HepG2 (cell line): ENCODE data around the gene UTS2R. TPM values are rescaled to one million over a fixed set of nuclear protein-coding genes. Genes with fewer than 3 reads are reported as not detected.

Source experiments
- ARHGAP35 ChIP-seq: sonication (generic); formaldehyde crosslinking; IDR thresholded peaks from 2 replicates; pipeline ENCODE4 v1.9.0; 2022; ENCODE audit warnings: mild to moderate bottlenecking, inconsistent platforms, moderate library complexity, missing genetic modification reagents, borderline replicate concordance
- CBX2 ChIP-seq, 2 experiments: fragments of 200-600 bp in 1 of 2; sonication (generic); formaldehyde crosslinking in 1 of 2; IDR thresholded peaks; 2 replicates each; pipeline versions ENCODE4 v1.7.0 to v1.8.1; 2018 to 2022; ENCODE audit warnings: low read depth in 2 of 2, low read length in 1 of 2, mild to moderate bottlenecking in 1 of 2, missing genetic modification reagents in 1 of 2
- EED ChIP-seq: sonication (generic); formaldehyde crosslinking; IDR thresholded peaks from 2 replicates; pipeline ENCODE4 v1.5.0; 2020; ENCODE audit warnings: mild to moderate bottlenecking, missing genetic modification reagents
- ELF1 ChIP-seq: sonication (generic); formaldehyde crosslinking; IDR thresholded peaks from 2 replicates; pipeline ENCODE4 v1.4.0; 2020; ENCODE audit warnings: missing genetic modification reagents
- FOXA1 ChIP-seq, 2 experiments: fragments of 450-650 bp in 1 of 2; sonication (generic) in 1 of 2; formaldehyde crosslinking in 1 of 2; IDR thresholded peaks; 2 replicates each; pipeline versions ENCODE4 v1.4.0 to v1.6.1; 2016 to 2020; ENCODE audit warnings: missing genetic modification reagents in 1 of 2
- HIVEP1 ChIP-seq: sonication (generic); formaldehyde crosslinking; IDR thresholded peaks from 2 replicates; pipeline ENCODE4 v1.4.0; 2020; ENCODE audit warnings: mild to moderate bottlenecking, missing genetic modification reagents
- HNF1B ChIP-seq: sonication (generic); formaldehyde crosslinking; IDR thresholded peaks from 2 replicates; pipeline ENCODE4 v1.5.1; 2020; ENCODE audit warnings: mild to moderate bottlenecking, moderate library complexity, missing genetic modification reagents
- HOXA3 ChIP-seq: sonication (generic); formaldehyde crosslinking; IDR thresholded peaks from 2 replicates; pipeline ENCODE4 v1.5.0; 2020; ENCODE audit warnings: missing genetic modification reagents
- MAFK ChIP-seq, 2 experiments: IDR thresholded peaks in 1 of 2; conservative IDR thresholded peaks in 1 of 2; 2 replicates each; pipeline ENCODE4 v1.6.1; 2011; ENCODE audit warnings: improper control_type of control experiment in 2 of 2, low read length in 2 of 2
- MAX ChIP-seq: IDR thresholded peaks from 2 replicates; pipeline ENCODE4 v1.6.1; 2012; ENCODE audit warnings: inconsistent platforms
- RXRA ChIP-seq: sonication (generic); formaldehyde crosslinking; IDR thresholded peaks from 2 replicates; pipeline ENCODE4 v1.5.1; 2020; ENCODE audit warnings: missing genetic modification reagents
- SALL1 ChIP-seq: sonication (generic); formaldehyde crosslinking; IDR thresholded peaks from 2 replicates; pipeline ENCODE4 v1.8.0; 2022; ENCODE audit warnings: mild to moderate bottlenecking, missing genetic modification reagents
- TBX2 ChIP-seq: sonication (generic); formaldehyde crosslinking; IDR thresholded peaks from 2 replicates; pipeline ENCODE4 v1.5.0; 2020; ENCODE audit warnings: missing genetic modification reagents, mild to moderate bottlenecking, borderline replicate concordance
- ZBTB38 ChIP-seq: sonication (generic); formaldehyde crosslinking; IDR thresholded peaks from 2 replicates; pipeline ENCODE4 v1.5.1; 2020; ENCODE audit warnings: mild to moderate bottlenecking, missing genetic modification reagents
- ZHX1 ChIP-seq: sonication (generic); formaldehyde crosslinking; IDR thresholded peaks from 2 replicates; pipeline ENCODE4 v1.8.1; 2022; ENCODE audit warnings: low read depth, mild to moderate bottlenecking, missing genetic modification reagents
- ZNF501 ChIP-seq: sonication (generic); formaldehyde crosslinking; IDR thresholded peaks from 2 replicates; pipeline ENCODE4 v1.5.1; 2020; ENCODE audit warnings: mild to moderate bottlenecking, moderate library complexity, missing genetic modification reagents
- ZNF589 ChIP-seq: sonication (generic); formaldehyde crosslinking; conservative IDR thresholded peaks from 2 replicates; pipeline ENCODE4 v1.8.0; 2022; ENCODE audit warnings: mild to moderate bottlenecking, moderate library complexity, missing genetic modification reagents
- ZNF768 ChIP-seq: sonication (generic); formaldehyde crosslinking; IDR thresholded peaks from 2 replicates; pipeline ENCODE4 v1.4.0; 2020; ENCODE audit warnings: missing genetic modification reagents
- ZNF788 ChIP-seq: sonication (generic); formaldehyde crosslinking; IDR thresholded peaks from 2 replicates; pipeline ENCODE4 v1.5.0; 2020; ENCODE audit warnings: mild to moderate bottlenecking, missing genetic modification reagents, borderline replicate concordance
- polyA plus RNA-seq, 8 experiments: library from polyadenylated mRNA; depleted of rRNA in 3 of 8; stranded (reverse) in 7 of 8; unstranded in 1 of 8; fragments of >200 nt; fragmentation: Illumina TruSeq in 4 of 8; extraction: Trizol in 4 of 8; gene quantifications; 2 replicates each; pipeline versions ENCODE4 v1.2.1 to v1.2.3, GENCODE V29; 2011 to 2016; ENCODE audit warnings: low read depth in 4 of 8, missing spikeins in 1 of 8, mixed read lengths in 1 of 8; ENCODE audit not compliant: insufficient read depth in 1 of 8
- total RNA-seq, 5 experiments: library from RNA; depleted of rRNA; stranded (reverse); fragments of >200 nt; fragmentation: Illumina TruSeq; extraction: Trizol; gene quantifications; 2 replicates each; pipeline ENCODE4 v1.2.3, GENCODE V29; 2016; ENCODE audit warnings: low read depth in 1 of 5
- TF ChIP-seq, protein P1 (sequence below): sonication (generic); formaldehyde crosslinking; IDR thresholded peaks from 2 replicates; pipeline ENCODE4 v1.4.0; 2020; ENCODE audit warnings: missing genetic modification reagents
- TF ChIP-seq, protein P2 (sequence below): sonication (generic); formaldehyde crosslinking; IDR thresholded peaks from 2 replicates; pipeline ENCODE4 v1.4.0; 2020; ENCODE audit warnings: missing genetic modification reagents

The UTS2R gene
- total and polyA plus RNA-seq, 2 of the 13 experiments (the other 11 are each of a cell fraction or from before 2014, with no cell fraction given) = 0.13 to 0.15 TPM

GRCh38 chr17:82375359-82376041 lies 3.9 kb downstream of the UTS2R start (continued):
- 0 out of 2 replicates have a peak, but pooled peaks have one; percentile 36 for TF ChIP-seq ZHX1 (CRISPR knock-in tag)
- TF ChIP-seq FOXA1 (IDR thresholded peaks at IDR 0.05) = no peak
- TF ChIP-seq FOXA1 (CRISPR knock-in tag; IDR thresholded peaks at IDR 0.05) = 0 out of 2 replicates have a peak, but pooled peaks have one; percentile 3
- 0 out of 2 replicates have a peak, but pooled peaks have one; percentile 29 for TF ChIP-seq ELF1 (CRISPR knock-in tag)
- no peak; the same call in 1 of the 2 replicates for TF ChIP-seq TBX2 (CRISPR knock-in tag)
- no peak for TF ChIP-seq CBX2 (IDR thresholded peaks at IDR 0.05; ENCODE audit: low read depth, low read length)
- no peak for TF ChIP-seq CBX2 (CRISPR knock-in tag; IDR thresholded peaks at IDR 0.05; ENCODE audit: low read depth)
- TF ChIP-seq MAFK (conservative IDR thresholded peaks at IDR 0.05 in 1 of 2, IDR thresholded peaks at IDR 0.05 in 1 of 2; ENCODE audit: low read length in 2 of 2) = no peak
- 0 out of 2 replicates have a peak, but pooled peaks have one; percentile 41 for TF ChIP-seq RXRA (CRISPR knock-in tag)
- TF ChIP-seq ZNF768 (CRISPR knock-in tag) = peak; percentile 31; the same call in 1 of the 2 replicates
- TF ChIP-seq, protein P1, sequence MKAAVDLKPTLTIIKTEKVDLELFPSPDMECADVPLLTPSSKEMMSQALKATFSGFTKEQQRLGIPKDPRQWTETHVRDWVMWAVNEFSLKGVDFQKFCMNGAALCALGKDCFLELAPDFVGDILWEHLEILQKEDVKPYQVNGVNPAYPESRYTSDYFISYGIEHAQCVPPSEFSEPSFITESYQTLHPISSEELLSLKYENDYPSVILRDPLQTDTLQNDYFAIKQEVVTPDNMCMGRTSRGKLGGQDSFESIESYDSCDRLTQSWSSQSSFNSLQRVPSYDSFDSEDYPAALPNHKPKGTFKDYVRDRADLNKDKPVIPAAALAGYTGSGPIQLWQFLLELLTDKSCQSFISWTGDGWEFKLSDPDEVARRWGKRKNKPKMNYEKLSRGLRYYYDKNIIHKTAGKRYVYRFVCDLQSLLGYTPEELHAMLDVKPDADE (CRISPR knock-in tag) = no peak
- TF ChIP-seq ZNF589 (CRISPR knock-in tag) = peak; percentile 28; the same call in 1 of the 2 replicates
- no peak for TF ChIP-seq ZNF788 (CRISPR knock-in tag)
- TF ChIP-seq, protein P2, sequence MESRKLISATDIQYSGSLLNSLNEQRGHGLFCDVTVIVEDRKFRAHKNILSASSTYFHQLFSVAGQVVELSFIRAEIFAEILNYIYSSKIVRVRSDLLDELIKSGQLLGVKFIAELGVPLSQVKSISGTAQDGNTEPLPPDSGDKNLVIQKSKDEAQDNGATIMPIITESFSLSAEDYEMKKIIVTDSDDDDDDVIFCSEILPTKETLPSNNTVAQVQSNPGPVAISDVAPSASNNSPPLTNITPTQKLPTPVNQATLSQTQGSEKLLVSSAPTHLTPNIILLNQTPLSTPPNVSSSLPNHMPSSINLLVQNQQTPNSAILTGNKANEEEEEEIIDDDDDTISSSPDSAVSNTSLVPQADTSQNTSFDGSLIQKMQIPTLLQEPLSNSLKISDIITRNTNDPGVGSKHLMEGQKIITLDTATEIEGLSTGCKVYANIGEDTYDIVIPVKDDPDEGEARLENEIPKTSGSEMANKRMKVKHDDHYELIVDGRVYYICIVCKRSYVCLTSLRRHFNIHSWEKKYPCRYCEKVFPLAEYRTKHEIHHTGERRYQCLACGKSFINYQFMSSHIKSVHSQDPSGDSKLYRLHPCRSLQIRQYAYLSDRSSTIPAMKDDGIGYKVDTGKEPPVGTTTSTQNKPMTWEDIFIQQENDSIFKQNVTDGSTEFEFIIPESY (CRISPR knock-in tag) = peak; percentile 63; the same call in 1 of the 2 replicates
- TF ChIP-seq ZBTB38 (CRISPR knock-in tag) = peak; percentile 64; the same call in 1 of the 2 replicates
- 0 out of 2 replicates have a peak, but pooled peaks have one; percentile 31 for TF ChIP-seq EED (CRISPR knock-in tag)
- no peak for TF ChIP-seq SALL1 (CRISPR knock-in tag)
- TF ChIP-seq HNF1B (CRISPR knock-in tag) = peak; percentile 52; the same call in 1 of the 2 replicates
- TF ChIP-seq HOXA3 (CRISPR knock-in tag) = peak; percentile 46
- peak; percentile 9; the same call in 1 of the 2 replicates for TF ChIP-seq ZNF501 (CRISPR knock-in tag)
- TF ChIP-seq HIVEP1 = peak; percentile 40; the same call in 1 of the 2 replicates
- no peak for TF ChIP-seq MAX
- TF ChIP-seq ARHGAP35 (CRISPR knock-in tag) = peak; percentile 61; the same call in 1 of the 2 replicates
